Prostate gland (tissue), 2 donors: ENCODE measurements around the gene PGM1. TPM values are rescaled to one million over a fixed set of nuclear protein-coding genes. Genes with fewer than 3 reads are reported as not detected.

Experiments used
- DNase-seq: peaks from one replicate; pipeline ENCODE4 v3.0.0-alpha.2; 2019; ENCODE audit warnings: low spot score
- H3K27ac ChIP-seq, 2 donors: fragments of 200-600 bp; sonication (generic); 2 replicates each; pipeline ENCODE4 v1.5.1; 2017 to 2019
- H3K27me3 ChIP-seq: fragments of 200-600 bp; sonication (generic); replicated peaks from 2 replicates; pipeline ENCODE4 v1.5.1; 2019; ENCODE audit not compliant: insufficient read depth
- H3K36me3 ChIP-seq, 2 donors: fragments of 200-600 bp; sonication (generic); 1 replicate in 1 of 2; 2 replicates in 1 of 2; pipeline versions ENCODE4 v1.5.1 to v1.8.1; 2017 to 2019
- H3K4me1 ChIP-seq: fragments of 200-600 bp; sonication (generic); replicated peaks from 2 replicates; pipeline ENCODE4 v1.5.1; 2019
- H3K4me3 ChIP-seq, 2 donors: fragments of 200-600 bp; sonication (generic); 2 replicates each; pipeline ENCODE4 v1.5.1; 2017 to 2019
- H3K9me3 ChIP-seq: fragments of 200-600 bp; sonication (generic); 2 replicates; pipeline ENCODE4 v1.5.1; 2017
- CTCF ChIP-seq, 4 experiments: fragments of 200-600 bp in 2 of 4; fragments of 450-650 bp in 2 of 4; sonication (generic) in 2 of 4; IDR thresholded peaks; 1 replicate in 3 of 4; 2 replicates in 1 of 4; pipeline ENCODE4 v1.5.1; 2016 to 2019; ENCODE audit warnings: antibody characterized with exemption in 4 of 4, mild to moderate bottlenecking in 2 of 4, moderate library complexity in 2 of 4
- POLR2A ChIP-seq: fragments of 450-650 bp; IDR thresholded peaks from one replicate; pipeline ENCODE4 v1.6.1; 2016; ENCODE audit warnings: antibody characterized with exemption, mild to moderate bottlenecking
- POLR2AphosphoS5 ChIP-seq: sonication (generic); formaldehyde crosslinking; IDR thresholded peaks from one replicate; pipeline ENCODE4 v1.6.1; 2017; ENCODE audit warnings: antibody characterized with exemption
- WGBS: methylation state at CpG from one replicate; pipeline ENCODE4 v1.1.5; 2018; 5-methylcytosine and 5-hydroxymethylcytosine counted together
- intact Hi-C: fragments of 100-400 bp; cut with DNase I; formaldehyde crosslinking; loops from one replicate; pipeline ENCODE4 v1.14.2; 2022
- total RNA-seq, 2 donors: library from RNA; depleted of rRNA; stranded (reverse); fragments of >200 nt; gene quantifications; one replicate each; pipeline ENCODE4 v1.1.0, GENCODE V29; 2016

The PGM1 gene
- total RNA-seq, 2 donors from 2014 or later: 49.5 to 54.7 TPM

GRCh38 chr1:63638471-63638870 is 45.3 kb downstream of the PGM1 start:
- WGBS: 94% methylated on average over 8 of the region's 8 CpGs
- no peaks in the 10 kb centered on the region for H3K36me3 ChIP-seq
- H3K4me3 ChIP-seq: no peak overlapping the region
- no peaks in the 10 kb centered on the region for H3K4me1 ChIP-seq
- DNase-seq: no peak
- H3K27me3 ChIP-seq: no peaks in the 10 kb centered on the region
- TF ChIP-seq POLR2AphosphoS5 (no peak), POLR2A (no peak), CTCF (IDR thresholded peaks at IDR 0.05) (no peak)
- intact Hi-C loops: no loop called here
- no peak overlapping the region for H3K27ac ChIP-seq
- H3K9me3 ChIP-seq: no peaks in the 10 kb centered on the region

- Histone ChIP-seq H3K9me3 (no peaks in the 10 kb centered on the region), H3K4me3 (no peak overlapping the region), H3K27me3 (no peaks in the 10 kb centered on the region), H3K4me1 (no peaks in the 10 kb centered on the region), H3K36me3 (no peaks in the 10 kb centered on the region), H3K27ac (no peak overlapping the region)
- WGBS: 76% methylated on average over 8 of the region's 8 CpGs
- TF ChIP-seq POLR2AphosphoS5 (no peak), CTCF (IDR thresholded peaks at IDR 0.05) (no peak), POLR2A (no peak)
- intact Hi-C loops: no loop called here
- DNase-seq: no peak
These were observed 45.7 kb downstream of the PGM1 start for GRCh38 chr1:63638875-63639274.

GRCh38 chr1:63640633-63641567 is 47.7 kb downstream of the PGM1 start:
- Histone ChIP-seq H3K4me1 (no peaks in the 10 kb centered on the region), H3K27me3 (no peaks in the 10 kb centered on the region), H3K4me3 (no peak overlapping the region), H3K27ac (no peak overlapping the region), H3K9me3 (no peaks in the 10 kb centered on the region), H3K36me3 (no peaks in the 10 kb centered on the region)
- intact Hi-C loops: no loop called here
- WGBS: 66% methylated on average over 4 of the region's 4 CpGs
- no peak for TF ChIP-seq CTCF (IDR thresholded peaks at IDR 0.05)
- TF ChIP-seq POLR2AphosphoS5: no peak
- no peak for DNase-seq

GRCh38 chr1:63641615-63642014 is 48.4 kb downstream of the PGM1 start:
- Histone ChIP-seq H3K36me3 (no peaks in the 10 kb centered on the region), H3K27me3 (no peaks in the 10 kb centered on the region), H3K9me3 (no peaks in the 10 kb centered on the region), H3K4me3 (no peak overlapping the region), H3K27ac (no peak overlapping the region), H3K4me1 (no peaks in the 10 kb centered on the region)
- intact Hi-C loops: no loop called here
- TF ChIP-seq POLR2AphosphoS5: no peak
- TF ChIP-seq CTCF (IDR thresholded peaks at IDR 0.05): no peak
- TF ChIP-seq POLR2A: no peak
- 68% methylated on average over 4 of the region's 4 CpGs for WGBS
- no peak for DNase-seq

- no peaks in the 10 kb centered on the region for H3K4me1 ChIP-seq
- H3K36me3 ChIP-seq: no peaks in the 10 kb centered on the region
- intact Hi-C loops: no loop called here
- no peak for DNase-seq
- WGBS: 88% methylated on average over 2 of the region's 2 CpGs
- no peaks in the 10 kb centered on the region for H3K9me3 ChIP-seq
- TF ChIP-seq POLR2A (no peak), POLR2AphosphoS5 (no peak), CTCF (IDR thresholded peaks at IDR 0.05) (no peak)
- H3K27me3 ChIP-seq: no peaks in the 10 kb centered on the region
- H3K4me3 ChIP-seq: no peak overlapping the region
- no peak overlapping the region for H3K27ac ChIP-seq
These were observed 49.7 kb downstream of the PGM1 start for GRCh38 chr1:63642901-63643300.
